Skin epidermis (tissue), 12 donors: ENCODE results near the gene SPECC1.
A peak's percentile ranks its signal among the peaks of the same experiment; 100 is the strongest.
"Not testable (repeated sequence)": the region's sequence is repeated elsewhere in the genome, so short reads cannot be mapped to it uniquely, and the experiment has no call there.

Experiments
- H3K27ac ChIP-seq, 21 experiments: fragments of 200-600 bp; sonication (generic) in 11 of 21; one replicate each; pipeline ENCODE4 v1.5.0; 2020; ENCODE audit warnings: mild to moderate bottlenecking in 3 of 21, inconsistent platforms in 2 of 21, moderate library complexity in 2 of 21
- H3K4me3 ChIP-seq, 7 experiments: fragments of 200-600 bp; sonication (generic) in 2 of 7; one replicate each; pipeline ENCODE4 v1.5.0; 2020; ENCODE audit warnings: inconsistent platforms in 2 of 7, mild to moderate bottlenecking in 2 of 7, moderate library complexity in 1 of 7

SPECC1 gene

DNA sequence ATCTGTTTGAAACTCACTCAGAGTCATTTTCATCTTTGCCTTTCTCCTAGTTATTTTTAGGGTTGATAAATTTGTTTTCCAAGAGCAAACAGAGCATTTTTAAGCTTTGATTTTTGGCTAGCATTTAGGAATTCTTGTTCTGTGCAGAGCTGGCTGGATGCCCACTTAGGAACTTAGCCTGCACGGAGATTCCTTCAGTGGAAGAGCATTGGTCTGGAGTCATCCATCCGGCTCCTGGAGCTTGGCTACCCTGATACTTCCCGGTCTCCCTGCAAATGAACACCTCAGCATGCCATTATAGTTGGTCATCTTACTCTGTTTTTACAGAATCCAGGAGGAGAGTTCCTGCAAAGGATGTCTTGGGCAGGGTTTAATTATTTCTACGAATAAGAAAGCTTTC is 57.1 kb downstream of the SPECC1 start:
- peak overlapping the region in 5 of 21 experiments; percentile 29 to 85 (median 74) for H3K27ac ChIP-seq

DNA sequence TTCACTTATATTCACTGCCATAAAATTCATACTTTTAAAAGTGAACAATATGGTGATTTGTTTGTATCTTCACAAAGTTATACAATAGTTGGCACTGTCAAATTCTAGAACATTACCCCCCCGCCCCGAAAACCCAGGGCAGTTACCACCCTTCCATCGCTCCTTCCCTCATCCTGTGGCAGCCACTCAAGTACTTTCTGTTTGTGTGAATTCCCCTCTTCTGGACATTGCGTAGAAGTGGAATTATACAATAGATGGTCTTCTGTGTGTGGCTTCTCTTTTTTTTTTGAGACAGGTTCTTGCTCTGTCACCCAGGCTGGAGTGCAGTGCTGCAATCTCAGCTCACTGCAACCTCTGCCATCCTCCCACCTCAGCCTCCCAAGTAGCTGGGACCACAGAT is 58.6 kb downstream of the SPECC1 start:
- H3K27ac ChIP-seq: no peak overlapping the region

More for the DNA sequence above, 57.1 kb downstream of the SPECC1 start:
- no peak overlapping the region for H3K4me3 ChIP-seq

DNA sequence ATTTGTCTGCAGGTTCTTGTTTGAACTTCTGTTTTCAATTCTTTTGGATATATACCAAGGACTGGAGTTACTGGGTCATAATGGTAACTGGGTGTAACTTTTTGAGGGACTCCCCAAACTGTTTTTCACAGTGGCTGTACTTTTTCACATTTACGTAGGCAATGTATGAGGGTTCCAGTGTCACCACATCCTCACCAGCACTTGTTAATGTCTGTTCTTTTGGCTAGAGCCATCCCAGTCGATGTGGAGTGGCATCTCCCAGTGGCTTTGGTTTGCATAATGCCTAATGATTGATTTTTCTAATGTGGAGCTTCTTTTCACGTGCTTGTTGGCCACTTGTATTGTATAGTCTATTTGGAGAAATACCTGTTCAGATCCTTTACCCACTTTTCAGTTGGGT is 59.3 kb downstream of the SPECC1 start:
- no peak overlapping the region for H3K27ac ChIP-seq
- no peak overlapping the region for H3K4me3 ChIP-seq

More for the DNA sequence above, 58.6 kb downstream of the SPECC1 start:
- H3K4me3 ChIP-seq: no peak overlapping the region

DNA sequence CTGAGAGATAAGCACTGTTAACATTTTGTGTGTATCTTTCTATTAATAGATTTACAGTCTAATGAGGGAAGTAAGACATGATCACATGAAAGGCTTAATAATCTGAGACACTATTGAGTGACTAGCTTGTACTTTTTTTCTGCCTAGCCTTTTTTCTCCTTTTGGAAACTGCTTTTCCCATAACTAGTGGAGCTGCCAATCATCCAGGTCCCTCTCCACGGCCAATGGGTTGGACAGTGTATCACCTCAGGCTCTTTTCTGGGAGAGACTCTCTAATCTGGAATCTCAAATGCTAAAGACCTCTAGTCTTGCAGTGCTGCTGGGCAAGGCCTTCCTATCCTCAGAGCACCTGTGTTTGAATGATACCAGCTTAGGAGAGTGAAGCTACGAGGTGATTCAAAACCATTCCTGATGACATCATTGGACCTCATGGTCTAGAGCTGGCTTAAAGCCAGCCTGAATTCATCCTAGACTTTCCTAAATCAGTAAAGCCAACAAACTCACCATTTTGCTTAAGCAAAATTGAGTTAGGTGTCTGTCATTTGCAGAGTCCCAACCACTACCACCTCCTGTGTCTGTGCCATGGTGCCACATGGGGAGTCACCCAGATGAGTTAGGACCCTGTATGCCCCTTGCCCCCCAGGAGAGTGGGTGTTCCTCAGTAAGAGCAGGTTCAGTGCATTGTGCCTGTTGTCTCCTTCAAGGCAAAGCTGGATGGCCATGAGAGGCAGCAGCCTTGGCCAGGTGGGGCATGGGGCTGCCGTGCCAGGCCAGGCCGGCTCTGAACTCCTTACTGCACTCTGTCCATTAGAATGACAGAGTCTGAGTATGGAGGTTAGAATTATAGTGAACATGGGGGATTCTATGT is 62.9 kb downstream of the SPECC1 start:
- H3K27ac ChIP-seq: peak overlapping the region in 2 of 21 experiments; percentile 18 to 21
- no peak overlapping the region for H3K4me3 ChIP-seq

DNA sequence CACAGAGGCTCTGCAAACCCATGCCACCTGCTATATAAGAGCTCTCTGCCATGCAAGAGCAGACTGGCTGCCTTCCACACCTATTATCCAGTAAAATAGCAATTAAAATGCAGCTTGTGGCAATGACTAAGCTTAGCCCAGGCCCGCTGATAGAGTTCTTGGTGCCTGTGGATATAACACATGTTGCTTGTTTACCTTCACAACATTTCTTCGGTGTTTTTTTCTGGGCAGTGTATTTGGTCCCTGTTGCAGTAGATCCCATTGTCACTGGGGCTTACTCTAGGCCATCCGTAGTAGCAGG is 63.5 kb downstream of the SPECC1 start:
- peak overlapping the region in 7 of 21 experiments; percentile 18 to 79 (median 49) for H3K27ac ChIP-seq
- no peak overlapping the region for H3K4me3 ChIP-seq

DNA sequence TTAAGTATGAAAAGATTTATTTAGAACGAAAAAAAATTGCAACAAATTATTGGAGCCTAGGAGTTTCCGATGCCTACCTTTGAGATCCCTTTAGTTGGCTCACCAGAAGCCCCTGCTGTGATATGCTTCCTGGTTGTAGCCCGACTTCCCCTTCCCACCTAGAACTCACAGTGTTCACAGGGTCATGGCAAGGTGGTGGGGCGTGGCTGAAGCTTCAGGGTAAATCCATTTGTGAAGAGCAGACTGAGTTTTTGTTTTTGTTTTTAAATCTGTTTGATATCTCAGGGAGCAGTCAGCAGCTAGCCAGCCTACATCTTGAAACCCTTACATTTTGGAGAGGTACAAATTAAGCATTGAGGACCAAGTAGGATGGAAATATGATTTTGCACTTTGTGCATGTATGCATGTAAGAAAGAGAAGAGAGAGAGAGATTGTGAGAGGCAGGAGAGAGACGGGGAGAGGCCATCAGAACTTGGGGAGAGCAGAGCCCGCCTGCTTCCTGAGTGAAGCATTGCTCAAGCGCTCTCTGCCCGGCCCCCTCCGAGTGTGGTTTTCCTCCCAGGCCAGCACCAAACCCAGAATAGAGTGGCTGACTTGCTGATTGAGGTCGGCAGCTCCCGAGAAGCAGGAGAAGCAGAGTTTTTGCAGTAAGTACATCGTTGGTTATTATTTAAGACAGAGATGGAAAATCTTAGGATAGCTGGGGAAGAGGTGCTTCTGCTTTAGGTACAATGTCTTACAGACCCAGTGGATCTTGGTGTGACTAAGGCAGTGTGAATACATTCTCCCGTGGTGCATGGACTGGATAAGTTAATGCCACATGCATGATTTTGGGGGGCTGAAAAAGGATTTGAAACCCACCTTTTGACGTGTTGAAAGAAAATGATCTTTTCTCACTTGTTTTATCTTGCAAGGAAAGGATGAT is 64.2 kb downstream of the SPECC1 start:
- Histone ChIP-seq H3K27ac (peak overlapping the region in 16 of 21 experiments; percentile 14 to 79 (median 48)), H3K4me3 (peak overlapping the region; percentile 3 to 29 (median 23))

DNA sequence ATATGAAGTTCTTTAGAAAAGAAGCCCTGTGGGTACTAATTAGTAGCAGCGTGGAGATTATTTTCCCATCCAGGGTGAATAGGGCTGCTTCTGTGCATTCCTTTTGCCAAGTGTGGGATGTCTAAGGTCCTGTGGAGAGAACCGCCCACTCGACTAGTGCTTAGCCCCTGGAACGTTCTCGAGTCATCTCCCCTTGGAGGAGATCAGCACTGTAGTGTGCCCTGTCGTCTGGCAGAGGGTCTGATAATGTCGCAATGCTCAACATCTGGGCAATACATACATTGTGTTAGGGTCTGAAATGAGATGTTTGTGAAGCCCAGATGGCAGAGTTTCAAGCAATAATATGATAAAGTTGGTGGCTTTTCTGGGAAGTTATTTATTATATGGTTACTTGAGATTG is 64.8 kb downstream of the SPECC1 start:
- H3K27ac ChIP-seq: peak overlapping the region in 16 of 21 experiments; percentile 14 to 79 (median 48)
- H3K4me3 ChIP-seq: peak overlapping the region; percentile 3 to 29 (median 23)

DNA sequence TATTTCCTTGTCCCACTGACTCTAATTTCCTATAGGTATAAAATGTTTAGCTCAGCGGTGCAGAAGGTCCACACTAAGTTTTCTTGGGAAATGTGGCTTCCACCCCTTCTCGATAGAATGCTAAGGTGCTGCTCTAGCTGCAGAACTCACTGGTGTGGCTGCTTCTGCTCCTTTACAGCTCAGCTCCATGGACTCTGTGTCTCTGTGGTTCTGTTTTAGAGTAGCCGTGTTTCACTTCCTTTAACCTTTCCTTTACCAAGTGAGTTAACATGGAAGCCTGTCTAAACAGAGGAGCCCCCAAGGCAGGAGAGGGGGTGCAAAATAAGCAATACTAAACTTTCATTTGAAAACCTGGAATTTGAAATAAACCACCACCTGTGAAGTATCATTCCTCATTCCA is 65.3 kb downstream of the SPECC1 start:
- H3K27ac ChIP-seq: peak overlapping the region in 12 of 21 experiments; percentile 14 to 79 (median 50)
- peak overlapping the region in 6 of 7 experiments; percentile 3 to 29 (median 23) for H3K4me3 ChIP-seq

DNA sequence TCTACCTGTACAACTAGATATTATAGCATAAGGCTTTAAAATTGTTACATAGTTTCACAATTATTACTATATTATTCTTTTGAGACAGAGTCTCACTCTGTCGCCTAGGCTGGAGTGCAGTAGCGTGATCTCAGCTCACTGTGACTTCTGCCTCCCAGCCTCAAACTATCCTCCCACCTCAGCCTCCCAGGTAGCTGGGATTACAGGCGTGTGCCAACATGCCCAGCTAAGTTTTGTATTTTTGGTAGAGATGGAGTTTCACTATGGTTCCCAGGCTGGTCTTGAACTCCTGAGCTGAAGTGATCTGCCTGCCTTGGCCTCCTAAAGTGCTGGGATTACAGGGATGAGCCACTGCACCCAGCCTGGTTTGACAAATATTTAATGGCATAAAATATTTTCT is 67.0 kb downstream of the SPECC1 start:
- not testable (repeated sequence) for H3K4me3 ChIP-seq
- peak overlapping the region in 1 of 21 experiments; percentile 6 for H3K27ac ChIP-seq

DNA sequence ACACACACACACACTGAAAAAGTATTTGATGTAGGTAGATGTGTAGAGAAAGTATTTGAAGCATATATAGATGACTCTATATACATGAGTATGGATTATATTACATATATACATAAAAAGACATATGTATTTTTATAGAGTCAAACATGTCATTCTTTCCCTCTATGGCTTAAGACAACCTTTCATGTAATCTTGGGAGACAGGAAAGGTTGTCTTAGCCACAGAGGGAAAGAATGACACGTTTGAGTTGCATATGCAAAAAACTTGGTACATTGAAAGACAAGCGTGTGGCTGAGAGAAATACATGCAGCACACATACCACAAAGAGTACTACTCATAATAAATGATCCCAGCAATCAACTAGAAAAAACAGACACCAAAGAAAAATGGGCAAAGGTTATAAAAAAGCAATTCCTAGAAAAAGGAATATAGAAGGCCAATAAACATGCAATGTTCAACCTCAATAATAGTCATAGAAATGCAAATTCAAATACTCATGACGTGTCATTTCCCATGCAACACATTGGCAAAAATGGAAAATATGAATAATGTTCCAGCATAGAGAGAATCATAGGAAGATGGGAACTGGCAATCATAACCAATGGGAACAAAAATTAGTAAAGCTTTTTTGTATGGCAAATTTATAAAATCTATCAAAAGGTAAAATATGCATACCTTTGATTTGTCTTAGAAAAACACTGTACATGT is 69.0 kb downstream of the SPECC1 start:
- no peak overlapping the region for H3K27ac ChIP-seq

DNA sequence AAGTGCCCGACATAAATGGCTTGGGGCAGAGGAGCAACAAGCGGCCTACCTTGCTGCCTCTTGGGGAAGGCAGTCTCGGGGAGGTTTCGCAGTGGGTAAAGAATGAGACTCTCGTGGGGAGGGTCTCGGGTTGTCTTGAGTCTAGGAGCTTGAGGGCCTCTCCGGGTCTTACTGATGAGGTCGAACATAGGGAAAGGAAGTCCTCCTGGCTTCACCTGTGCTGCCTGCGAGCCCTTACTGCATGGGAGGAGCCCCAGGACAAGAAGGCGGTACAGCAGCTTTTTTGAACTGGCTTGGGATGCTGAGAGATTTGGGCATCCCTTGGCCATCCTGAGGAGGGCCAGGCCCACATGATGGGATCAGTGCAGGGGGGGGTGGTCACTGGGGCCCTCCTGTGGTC is 71.4 kb downstream of the SPECC1 start:
- no peak overlapping the region for H3K27ac ChIP-seq

More for the DNA sequence above, 69.0 kb downstream of the SPECC1 start:
- H3K4me3 ChIP-seq: no peak overlapping the region

DNA sequence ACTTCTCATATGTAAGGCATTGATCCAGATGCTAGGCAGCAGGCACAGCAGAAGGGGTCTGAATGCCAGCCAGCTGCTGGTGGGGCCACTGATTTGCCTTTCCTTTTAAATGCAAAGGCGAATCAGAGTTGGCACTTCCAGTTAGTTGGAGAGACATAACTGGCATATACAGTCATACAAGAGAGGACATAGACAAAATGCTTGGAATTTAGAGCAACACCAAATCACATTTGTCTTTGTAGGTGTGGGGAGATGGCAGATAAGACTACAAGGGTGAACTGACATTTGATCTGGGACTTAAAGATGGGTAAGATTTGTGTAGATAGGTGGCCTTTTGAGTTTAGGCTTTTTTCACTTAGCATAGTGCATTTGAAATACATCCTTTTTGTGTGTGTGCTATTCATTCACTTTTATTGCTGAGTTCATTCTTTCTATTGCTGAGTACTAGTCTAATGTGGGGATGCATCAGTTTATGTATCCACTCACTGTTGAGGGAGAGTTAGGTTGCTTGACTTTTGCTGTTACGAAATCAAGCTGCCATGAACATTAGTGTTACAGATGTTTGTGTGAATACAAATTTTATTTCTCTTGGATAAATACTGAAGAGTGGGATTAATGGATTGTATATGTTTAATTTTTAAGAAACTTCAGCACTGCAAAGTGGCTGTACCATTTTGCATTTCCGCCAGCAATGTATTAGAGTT is 74.1 kb downstream of the SPECC1 start:
- H3K27ac ChIP-seq: no peak overlapping the region
- no peak overlapping the region for H3K4me3 ChIP-seq

More for the DNA sequence above, 71.4 kb downstream of the SPECC1 start:
- H3K4me3 ChIP-seq: no peak overlapping the region

DNA sequence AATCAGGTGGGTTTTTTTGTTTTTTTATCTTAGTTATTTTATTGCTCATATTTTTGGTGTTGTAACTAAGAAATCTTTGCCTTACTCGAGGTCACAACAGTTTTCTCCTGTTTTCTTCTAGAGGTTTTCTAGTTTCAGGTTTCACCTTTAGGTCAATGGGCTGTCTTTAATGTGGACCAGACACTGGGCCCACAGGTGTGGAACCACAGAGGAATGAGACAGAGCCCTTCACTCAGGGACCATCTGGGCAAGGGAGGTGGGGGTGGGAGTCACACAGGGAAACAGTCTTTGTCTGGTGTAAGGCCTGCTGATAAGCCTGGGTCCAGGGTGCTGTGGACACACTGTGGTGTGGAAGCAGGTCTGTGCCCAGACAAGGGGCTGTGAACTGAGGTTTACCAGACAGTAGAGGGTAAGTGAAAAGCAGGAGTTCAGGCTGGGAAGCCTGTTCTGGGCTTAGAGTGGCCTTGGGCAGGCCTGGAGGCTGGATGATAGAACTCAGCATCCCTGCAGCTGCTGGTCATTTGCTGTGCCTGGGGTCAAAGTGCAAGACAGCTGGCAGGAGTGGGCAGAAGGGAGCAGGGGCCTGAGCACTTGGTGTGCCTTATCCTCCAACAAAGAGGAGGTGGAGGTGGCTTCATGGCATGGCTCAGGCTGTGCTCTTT is 75.6 kb downstream of the SPECC1 start:
- H3K27ac ChIP-seq: peak overlapping the region in 10 of 21 experiments; percentile 0 to 63 (median 34)
- H3K4me3 ChIP-seq: no peak overlapping the region

DNA sequence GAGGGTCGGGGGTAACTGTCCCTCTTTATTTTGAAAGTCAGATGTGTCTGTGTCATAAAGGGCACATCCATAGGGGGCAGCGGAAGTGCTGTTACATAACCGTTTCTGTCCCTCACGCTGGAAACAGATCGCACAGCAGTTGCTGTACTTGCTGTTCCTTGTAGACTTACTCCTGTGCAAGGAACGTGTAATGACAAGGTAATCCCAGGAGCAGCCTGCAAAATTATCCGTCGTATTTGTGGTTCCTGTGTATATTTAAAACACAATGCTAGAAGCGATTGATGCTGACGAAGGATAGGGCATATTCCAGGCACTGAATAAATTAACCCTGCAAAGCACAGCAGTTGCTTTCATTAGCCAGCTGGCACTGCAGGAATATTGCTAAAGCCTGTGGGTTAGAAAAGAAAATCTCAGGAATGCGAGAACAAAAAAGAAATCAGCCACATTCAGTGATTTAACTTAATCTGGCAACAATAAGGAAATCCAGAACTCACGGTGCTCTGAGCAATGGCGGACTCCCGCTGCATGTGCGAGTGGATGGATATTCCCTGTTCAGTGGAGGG is 76.2 kb downstream of the SPECC1 start:
- H3K27ac ChIP-seq: peak overlapping the region in 13 of 21 experiments; percentile 0 to 66 (median 35)
- no peak overlapping the region for H3K4me3 ChIP-seq

DNA sequence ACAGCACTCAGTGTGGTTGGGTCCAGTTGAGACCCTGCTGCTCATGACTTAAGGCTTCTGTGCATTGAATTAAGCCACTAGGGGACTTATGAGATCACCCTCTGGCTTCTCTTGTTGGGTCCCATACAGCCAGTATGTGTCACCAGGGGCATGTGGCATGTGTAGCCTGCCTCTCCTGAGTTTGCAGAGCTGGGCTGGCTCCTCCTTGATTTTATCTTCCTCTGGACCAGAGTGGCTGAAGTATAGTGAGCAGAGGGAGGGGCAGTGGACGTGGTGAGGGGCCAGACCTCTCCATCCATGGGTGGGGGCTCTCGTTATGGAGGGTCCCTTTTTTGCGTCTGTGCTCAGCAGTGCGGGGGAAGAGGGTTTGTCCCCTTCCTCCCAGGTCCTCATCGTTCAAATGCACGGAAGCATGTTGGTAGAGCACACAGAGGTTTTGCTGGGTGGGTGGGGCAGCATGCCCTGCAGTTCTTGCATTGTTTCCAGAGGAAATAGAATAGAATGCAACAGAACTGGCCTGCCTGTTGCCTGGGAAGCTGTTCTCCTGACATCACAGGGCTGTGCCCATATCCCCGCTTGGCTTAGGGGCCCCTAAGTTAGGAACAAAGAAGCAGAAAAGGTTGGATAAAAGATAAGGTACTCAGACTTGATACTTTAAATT is 77.4 kb downstream of the SPECC1 start:
- Histone ChIP-seq H3K27ac (peak overlapping the region in 11 of 21 experiments; percentile 1 to 66 (median 38)), H3K4me3 (no peak overlapping the region)

DNA sequence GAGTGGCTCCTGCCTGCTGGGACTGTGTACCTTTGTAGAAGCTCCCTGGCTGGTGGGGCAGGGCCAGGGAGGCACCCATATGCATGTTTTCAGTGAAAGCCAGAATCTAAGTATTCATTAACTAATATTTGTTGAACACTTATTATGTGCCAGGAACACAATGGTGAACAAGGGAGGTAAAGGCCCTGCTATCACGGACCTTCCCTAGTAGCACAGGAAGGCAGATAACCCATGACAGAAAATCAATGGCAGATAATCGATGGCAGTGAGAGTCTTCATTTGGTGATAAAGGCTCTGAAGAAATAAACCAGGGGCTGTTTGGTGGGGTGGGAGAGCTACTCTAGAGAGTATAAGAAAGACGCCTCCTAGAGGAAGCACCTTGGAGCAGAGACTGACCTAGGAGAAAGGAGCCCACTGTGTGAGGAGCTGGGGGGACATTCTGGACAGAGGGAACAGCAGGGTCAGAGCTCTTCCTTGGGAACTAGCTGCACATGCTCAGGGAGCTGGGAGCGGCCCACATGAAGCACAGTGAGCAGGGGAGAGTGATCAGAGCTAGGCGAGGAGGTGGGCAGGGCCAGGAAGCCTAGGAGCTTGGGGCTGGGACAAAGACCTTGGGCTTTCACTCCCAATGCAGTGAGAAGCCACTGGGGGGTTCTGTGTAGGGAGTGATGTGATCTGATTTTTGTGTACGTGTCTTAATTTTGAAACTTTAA is 78.5 kb downstream of the SPECC1 start:
- Histone ChIP-seq H3K27ac (peak overlapping the region in 6 of 21 experiments; percentile 6 to 63 (median 30)), H3K4me3 (no peak overlapping the region)
